Measurements from ENCODE around the gene SMIM13.

The SMIM13 gene

GRCh38 chr6:11123978-11124377, 30.3 kb downstream of the SMIM13 start:
- DNase-seq: no peak

DNA sequence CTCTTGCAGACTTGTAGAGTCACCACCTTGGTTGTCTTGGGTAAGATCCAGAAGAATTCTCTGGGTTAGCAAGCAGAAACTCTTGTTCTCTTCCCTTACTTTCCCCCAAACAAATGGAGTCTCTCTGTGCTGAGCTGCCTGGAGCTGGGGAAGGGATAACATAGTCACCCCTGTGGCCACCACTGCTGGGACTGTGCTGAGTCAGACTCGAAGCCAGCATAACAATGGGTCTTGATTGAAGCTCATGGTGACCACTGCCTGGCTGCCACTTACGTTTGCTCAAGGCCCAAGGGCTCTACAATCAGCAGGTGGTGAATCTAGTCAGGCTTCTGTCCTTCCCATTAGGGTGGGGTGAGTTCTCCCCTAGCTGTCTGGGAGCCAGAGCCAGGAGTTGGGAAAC, 33.2 kb downstream of the SMIM13 start:
- no peak for DNase-seq

DNA sequence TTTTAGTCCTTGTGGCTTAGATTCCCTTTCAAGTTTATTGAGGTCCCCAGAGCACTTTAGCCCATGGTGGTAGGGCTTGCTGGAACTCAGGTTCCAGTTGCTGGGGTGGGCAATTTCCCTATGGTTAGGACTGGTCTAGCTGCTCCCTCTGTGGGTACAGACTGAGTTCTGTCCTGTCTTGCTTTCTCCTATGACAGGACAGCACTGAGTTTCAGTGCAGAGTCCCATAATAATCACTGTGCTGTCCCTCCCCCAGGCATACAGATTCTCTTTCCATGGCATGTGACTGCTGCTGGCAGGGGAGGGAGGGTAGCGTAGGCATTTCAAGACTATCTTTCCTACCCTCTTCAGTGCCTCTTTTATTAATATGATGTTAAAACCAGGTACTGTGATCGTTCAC, 35.0 kb downstream of the SMIM13 start:
- DNase-seq: no peak

- no peak for DNase-seq
Observed at GRCh38 chr6:11129908-11130565, 36.4 kb downstream of the SMIM13 start.

- DNase-seq: no peak
Observed at GRCh38 chr6:11130605-11131004, 37.0 kb downstream of the SMIM13 start.

DNA sequence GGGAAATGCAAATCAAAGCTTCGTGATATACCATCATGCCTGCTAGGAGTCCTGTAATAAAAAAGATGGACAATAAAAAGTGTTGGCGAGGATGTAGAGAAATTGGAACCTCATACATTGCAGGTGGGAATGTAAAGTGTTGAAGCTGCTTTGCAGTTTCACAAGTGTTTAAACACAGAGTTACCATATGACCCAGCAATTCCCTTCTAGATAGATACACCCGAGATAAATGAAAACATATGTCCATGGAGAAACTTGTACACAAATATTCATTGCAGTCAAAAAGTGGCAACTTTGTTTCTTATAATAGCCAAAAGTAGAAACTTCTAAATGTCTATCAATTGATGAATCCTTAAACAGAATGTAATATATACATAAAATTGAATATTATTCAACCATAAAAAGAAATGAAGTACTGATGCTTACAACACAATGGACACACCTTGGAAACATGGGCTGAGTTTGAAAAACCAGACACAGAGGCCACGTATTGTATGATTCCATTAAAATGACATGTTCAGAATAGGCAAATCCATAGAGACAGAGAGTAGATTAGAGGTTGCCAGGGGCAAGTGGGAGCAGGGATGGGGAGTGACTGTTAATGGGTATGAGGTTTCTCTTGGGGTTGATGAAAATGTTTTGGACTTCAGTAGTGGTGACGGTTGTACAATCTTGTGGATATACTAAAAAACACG, 38.7 kb downstream of the SMIM13 start:
- no peak for DNase-seq

- no peak for DNase-seq
Observed at GRCh38 chr6:11133281-11133680, 39.6 kb downstream of the SMIM13 start.

DNA sequence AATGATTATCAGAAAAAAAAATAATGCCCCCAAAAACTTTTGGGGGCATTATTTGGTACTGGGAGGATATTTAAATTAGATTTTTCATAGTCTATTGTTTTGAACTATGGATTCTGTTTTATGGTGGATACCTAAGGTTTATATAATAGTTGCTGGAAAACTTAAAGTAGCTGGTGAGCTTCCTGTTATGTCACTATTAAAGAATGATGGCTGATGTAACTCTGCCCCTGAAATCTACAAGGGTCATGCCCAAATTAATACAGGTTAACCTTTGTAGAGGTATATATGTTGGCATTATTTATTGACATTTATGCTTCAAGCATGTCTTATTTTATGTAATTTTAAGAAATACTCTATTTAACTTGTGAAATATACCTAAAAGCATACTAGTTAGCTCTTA, 43.2 kb downstream of the SMIM13 start:
- no peak for DNase-seq

DNA sequence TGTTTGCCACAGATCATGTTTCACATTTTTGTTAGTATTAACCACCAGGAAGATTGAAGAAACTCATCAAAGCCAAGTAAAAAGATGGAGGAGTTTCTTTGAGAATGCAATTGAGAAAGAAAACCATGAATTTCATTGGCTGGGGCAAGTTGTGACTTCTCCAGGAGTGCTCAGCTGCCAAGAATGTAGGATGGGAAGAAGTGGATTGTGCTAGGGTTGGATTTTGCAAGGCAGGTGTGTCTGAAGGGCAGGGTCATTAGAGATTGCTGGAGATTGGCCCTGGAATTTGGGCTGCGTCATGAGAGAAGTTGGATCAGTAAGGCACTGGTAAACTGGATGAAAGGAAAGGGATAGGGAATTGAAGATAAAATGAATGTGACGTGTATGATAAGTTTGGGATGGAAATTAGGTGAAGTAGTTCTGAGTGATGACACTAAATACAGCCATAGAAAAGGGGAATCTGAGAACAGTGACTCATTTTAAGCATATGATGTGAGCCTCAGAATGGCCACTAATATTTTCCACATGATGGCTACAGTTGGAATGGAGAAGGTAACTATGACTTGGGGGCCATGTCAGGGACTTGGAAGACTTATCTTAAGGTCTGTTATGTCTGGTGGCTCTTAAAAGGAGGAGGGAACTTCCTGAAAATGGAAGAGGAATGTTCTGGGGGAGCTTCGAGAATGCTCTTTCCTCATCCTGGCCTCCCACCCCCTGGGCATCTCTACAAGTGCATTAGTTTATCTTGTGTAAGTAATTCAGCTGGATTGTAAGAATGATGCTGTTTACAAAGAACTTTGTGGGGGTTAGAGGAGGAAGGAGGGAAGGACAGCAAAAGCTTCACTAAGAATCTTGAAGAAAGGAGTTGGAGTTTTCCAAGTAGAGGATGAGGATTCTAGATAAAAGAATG, 45.7 kb downstream of the SMIM13 start:
- peak; percentile 28 for DNase-seq

DNA sequence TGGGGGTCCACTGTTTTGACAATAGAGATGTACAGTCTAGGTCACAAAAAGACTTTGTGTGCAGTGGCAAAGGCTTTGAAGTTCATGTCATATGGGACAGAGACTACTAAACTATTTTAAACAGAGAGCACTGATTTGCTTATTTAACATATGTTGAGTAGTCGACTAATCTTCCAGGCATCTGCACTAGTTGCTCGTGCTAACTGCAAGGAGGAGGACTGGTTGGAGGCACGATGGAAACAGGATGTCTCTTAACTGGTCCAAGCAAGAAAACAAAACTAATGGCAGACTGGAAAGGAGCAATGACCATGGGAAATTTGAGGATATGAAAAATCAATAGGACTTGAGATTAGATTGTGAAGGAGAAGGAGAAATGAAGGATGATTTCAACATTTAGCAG, 46.4 kb downstream of the SMIM13 start:
- no peak for DNase-seq

- DNase-seq: no peak
Observed at GRCh38 chr6:11141295-11141694, 47.7 kb downstream of the SMIM13 start.

DNA sequence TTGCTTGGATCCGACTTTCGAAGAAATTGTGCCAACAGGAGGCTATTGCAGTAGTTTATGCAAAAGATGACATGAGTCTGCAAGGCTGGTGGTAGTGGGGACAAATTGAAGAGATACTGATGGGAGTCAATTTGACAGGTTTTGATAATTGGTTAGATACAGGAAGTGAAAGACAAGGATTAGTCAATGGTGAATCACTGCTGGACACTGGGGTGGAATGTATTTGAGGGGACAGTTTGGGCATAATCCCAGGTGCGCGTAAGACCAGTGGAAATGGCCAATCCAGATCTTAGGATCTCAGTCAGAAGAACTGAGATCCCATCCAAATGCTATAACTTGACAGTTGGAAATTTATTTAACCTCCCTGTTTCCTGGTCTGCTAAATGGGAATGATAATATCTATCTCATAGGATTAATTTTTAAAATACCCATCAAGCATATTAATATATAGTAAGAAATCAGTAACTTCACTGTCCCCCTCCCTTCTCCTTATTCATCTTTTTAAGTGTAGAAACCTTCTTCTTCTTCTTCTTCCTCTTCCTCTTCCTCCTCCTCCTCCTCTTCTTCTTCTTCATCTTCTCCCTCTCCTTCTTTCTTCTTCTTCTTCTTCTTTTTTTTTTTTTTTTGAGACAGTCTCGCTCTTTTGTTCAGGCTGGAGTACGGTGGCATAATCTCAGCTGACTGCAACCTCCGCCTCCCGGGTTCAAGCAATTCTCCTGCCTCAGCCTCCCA, 48.8 kb downstream of the SMIM13 start:
- DNase-seq: no peak

- peak; percentile 22 for DNase-seq
Observed at GRCh38 chr6:11143394-11144371, 50.0 kb downstream of the SMIM13 start.

GRCh38 chr6:11144393-11144851, 50.8 kb downstream of the SMIM13 start:
- peak; percentile 84 for DNase-seq

DNA sequence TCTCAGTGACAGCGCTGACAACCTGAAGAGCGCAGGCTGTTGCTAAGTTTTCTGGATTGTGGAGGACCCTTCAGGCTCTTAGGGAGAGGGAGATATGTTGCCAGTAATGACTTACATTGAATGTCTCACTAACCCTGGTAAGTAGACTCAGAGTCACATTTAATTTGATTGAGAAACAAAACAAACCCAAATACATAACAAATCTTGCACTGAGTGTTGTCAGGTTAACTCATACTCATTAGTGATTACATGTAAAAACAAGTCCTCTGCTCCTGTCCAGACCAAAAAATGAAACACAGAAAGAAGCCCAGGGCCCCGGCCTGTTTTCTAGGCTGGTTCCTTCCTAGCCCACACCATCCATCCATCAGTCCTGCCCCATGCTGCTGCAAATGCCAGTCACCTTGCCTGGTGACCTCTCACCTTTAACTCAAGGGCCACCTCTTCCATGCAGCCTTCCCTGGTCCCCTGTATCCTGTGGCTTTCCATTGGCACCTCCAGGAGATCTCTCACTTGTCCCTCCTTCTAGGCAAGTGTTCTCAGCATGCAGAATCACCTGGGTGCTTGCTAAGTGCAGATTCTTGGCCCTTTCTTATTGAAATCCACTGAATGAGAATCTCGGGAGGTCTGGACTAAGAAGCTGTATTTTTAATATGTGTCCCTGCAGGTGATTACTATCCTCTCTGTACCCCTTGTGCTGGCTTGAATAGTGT, 52.6 kb downstream of the SMIM13 start:
- no peak for DNase-seq

GRCh38 chr6:11149551-11149950, 55.9 kb downstream of the SMIM13 start:
- DNase-seq: no peak

- no peak for DNase-seq
Observed at GRCh38 chr6:11151488-11151887, 57.9 kb downstream of the SMIM13 start.

- DNase-seq: no peak
Observed at GRCh38 chr6:11152581-11152980, 58.9 kb downstream of the SMIM13 start.

DNA sequence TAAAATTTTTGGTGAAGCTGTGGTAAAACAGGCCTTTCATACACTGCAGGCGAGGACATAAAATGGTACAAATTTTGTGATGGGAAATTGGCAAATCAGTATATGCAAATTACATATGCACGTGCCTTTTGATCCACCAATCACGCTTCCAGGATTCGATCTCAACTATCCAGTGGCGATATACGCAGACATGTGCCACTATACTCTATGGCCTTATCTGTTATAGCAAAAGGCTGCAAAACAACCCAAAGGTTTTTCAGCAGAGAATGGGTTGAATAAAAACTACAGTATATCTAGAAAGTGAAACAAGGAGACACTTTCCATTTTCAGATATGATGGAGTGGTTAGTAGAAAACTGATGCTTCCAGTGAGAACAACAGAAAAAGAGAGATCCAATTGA, 59.8 kb downstream of the SMIM13 start:
- no peak for DNase-seq

DNA sequence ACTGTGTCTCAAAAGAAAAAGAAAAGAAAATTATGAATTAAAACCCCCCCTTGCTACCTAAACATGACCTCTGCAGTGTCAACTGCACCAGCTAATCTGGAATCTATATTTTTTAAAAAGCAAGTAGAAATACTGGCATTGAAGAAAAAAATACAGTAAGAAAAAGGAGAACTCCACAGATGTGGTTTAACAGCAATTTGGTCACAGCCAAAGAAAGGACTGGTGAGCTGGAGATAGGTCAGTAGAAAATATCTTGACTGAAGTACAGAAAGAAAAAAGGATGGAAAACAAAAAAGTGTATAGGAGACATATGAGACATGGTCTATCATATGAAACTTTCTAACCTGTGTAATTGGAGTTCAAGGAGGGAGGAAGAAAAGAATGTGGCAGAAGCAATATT, 62.0 kb downstream of the SMIM13 start:
- no peak for DNase-seq

- DNase-seq: no peak
Observed at GRCh38 chr6:11160199-11160598, 66.6 kb downstream of the SMIM13 start.

Measured in activated CD4-positive, alpha-beta T cell treated with anti-CD3 and anti-CD28 coated beads, Interleukin-10, Interleukin-2, amounts not matched to agents 100 ng/mL and 50 ng/mL, durations not matched to agents 16 hours and 8 hours (primary cell).